OCI-LY7 (cell line): ENCODE measurements around the gene GOLGA6L26.
"Not testable (repeated sequence)": the region's sequence is repeated elsewhere in the genome, so short reads cannot be mapped to it uniquely, and the experiment has no call there.

Source experiments
- EZH2phosphoT487 ChIP-seq: fragments of 200-600 bp; sonication (generic); IDR thresholded peaks from 2 replicates; pipeline ENCODE4 v1.6.1; 2018; ENCODE audit warnings: low read depth, borderline replicate concordance, mild to moderate bottlenecking, mixed run types, antibody characterized with exemption, low read length, moderate library complexity, mixed read lengths
- TF ChIP-seq, protein P1 (sequence below): fragments of 200-600 bp; sonication (generic); conservative IDR thresholded peaks from 2 replicates; pipeline ENCODE4 v1.5.1; 2014; ENCODE audit warnings: mild to moderate bottlenecking, antibody characterized with exemption, low read length, moderate library complexity, mixed read lengths

DNA sequence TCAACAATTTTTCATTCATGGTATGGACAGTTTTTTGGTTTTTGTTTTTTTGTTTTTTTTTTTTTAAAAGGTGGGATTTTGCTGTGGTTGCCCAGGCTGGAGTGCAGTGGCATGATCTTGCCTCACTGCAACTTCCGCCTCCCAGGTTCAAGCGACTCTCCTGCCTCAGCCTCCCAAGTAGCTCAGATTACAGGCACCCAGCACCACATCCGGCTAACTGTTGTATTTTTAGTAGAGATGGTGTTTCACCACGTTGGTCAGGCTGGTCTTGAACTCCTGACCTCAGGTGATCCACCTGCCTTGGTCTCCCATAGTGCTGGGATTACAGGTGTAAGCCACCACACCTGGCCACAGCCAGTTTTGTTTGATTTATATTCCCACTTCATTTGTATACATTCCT is 37.1 kb upstream of the GOLGA6L26 start:
- TF ChIP-seq, protein P1, sequence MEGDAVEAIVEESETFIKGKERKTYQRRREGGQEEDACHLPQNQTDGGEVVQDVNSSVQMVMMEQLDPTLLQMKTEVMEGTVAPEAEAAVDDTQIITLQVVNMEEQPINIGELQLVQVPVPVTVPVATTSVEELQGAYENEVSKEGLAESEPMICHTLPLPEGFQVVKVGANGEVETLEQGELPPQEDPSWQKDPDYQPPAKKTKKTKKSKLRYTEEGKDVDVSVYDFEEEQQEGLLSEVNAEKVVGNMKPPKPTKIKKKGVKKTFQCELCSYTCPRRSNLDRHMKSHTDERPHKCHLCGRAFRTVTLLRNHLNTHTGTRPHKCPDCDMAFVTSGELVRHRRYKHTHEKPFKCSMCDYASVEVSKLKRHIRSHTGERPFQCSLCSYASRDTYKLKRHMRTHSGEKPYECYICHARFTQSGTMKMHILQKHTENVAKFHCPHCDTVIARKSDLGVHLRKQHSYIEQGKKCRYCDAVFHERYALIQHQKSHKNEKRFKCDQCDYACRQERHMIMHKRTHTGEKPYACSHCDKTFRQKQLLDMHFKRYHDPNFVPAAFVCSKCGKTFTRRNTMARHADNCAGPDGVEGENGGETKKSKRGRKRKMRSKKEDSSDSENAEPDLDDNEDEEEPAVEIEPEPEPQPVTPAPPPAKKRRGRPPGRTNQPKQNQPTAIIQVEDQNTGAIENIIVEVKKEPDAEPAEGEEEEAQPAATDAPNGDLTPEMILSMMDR = not testable (repeated sequence)
- TF ChIP-seq EZH2phosphoT487 = not testable (repeated sequence)
